Hepatocyte (in vitro differentiated cells): ENCODE results near the gene ERO1B. TPM values are rescaled to one million over a fixed set of nuclear protein-coding genes. Genes with fewer than 3 reads are reported as not detected.

Experiments used
- DNase-seq: peaks from one replicate; pipeline ENCODE4 v3.0.0-alpha.2; 2016; ENCODE audit warnings: low spot score
- H2AFZ ChIP-seq: fragments of 200-600 bp; sonication (generic); 2 replicates; pipeline ENCODE4 v1.6.0; 2016; ENCODE audit warnings: antibody characterized with exemption, mild to moderate bottlenecking
- H3K27ac ChIP-seq: fragments of 200-600 bp; sonication (generic); 2 replicates; pipeline ENCODE4 v1.5.1; 2016; ENCODE audit warnings: mild to moderate bottlenecking
- H3K27me3 ChIP-seq: fragments of 200-600 bp; sonication (generic); 2 replicates; pipeline ENCODE4 v1.6.1; 2016
- H3K36me3 ChIP-seq: fragments of 200-600 bp; sonication (generic); replicated peaks from 2 replicates; pipeline ENCODE4 v1.5.1; 2016; ENCODE audit warnings: low read depth; ENCODE audit not compliant: insufficient read depth
- H3K4me1 ChIP-seq: fragments of 200-600 bp; sonication (generic); 2 replicates; pipeline ENCODE4 v1.5.1; 2016; ENCODE audit warnings: mild to moderate bottlenecking, moderate library complexity; ENCODE audit not compliant: insufficient read depth
- H3K4me2 ChIP-seq: fragments of 200-600 bp; sonication (generic); 2 replicates; pipeline ENCODE4 v1.6.0; 2016
- H3K4me3 ChIP-seq: fragments of 200-600 bp; sonication (generic); 2 replicates; pipeline ENCODE4 v1.5.1; 2016; ENCODE audit warnings: mild to moderate bottlenecking
- H3K79me2 ChIP-seq: fragments of 200-600 bp; sonication (generic); 2 replicates; pipeline ENCODE4 v1.6.0; 2017; ENCODE audit warnings: mild to moderate bottlenecking
- H3K9me2 ChIP-seq: fragments of 200-600 bp; sonication (generic); replicated peaks from 2 replicates; pipeline ENCODE4 v1.6.0; 2017; ENCODE audit warnings: mild to moderate bottlenecking; ENCODE audit not compliant: insufficient read depth
- H3K9me3 ChIP-seq: fragments of 200-600 bp; sonication (generic); 2 replicates; pipeline ENCODE4 v1.5.1; 2016; ENCODE audit warnings: low read depth, mild to moderate bottlenecking
- H4K20me1 ChIP-seq: fragments of 200-600 bp; sonication (generic); 2 replicates; pipeline ENCODE4 v1.6.0; 2016; ENCODE audit warnings: mild to moderate bottlenecking; ENCODE audit not compliant: insufficient read depth, poor library complexity, severe bottlenecking
- EZH2 ChIP-seq: fragments of 200-600 bp; sonication (generic); IDR thresholded peaks from 2 replicates; pipeline ENCODE4 v1.6.1; 2016; ENCODE audit warnings: antibody characterized with exemption, mild to moderate bottlenecking, borderline replicate concordance
- EZH2phosphoT487 ChIP-seq: fragments of 200-600 bp; sonication (generic); IDR thresholded peaks from one replicate; pipeline ENCODE4 v1.6.1; 2018; ENCODE audit warnings: antibody characterized with exemption, mild to moderate bottlenecking, low read depth, moderate library complexity; ENCODE audit not compliant: unreplicated experiment, severe bottlenecking
- WGBS: methylation state at CpG from one replicate; pipeline ENCODE4 v1.1.6; 2016; ENCODE audit warnings: low lambda C conversion rate; ENCODE audit errors: missing lambda C conversion rate; 5-methylcytosine and 5-hydroxymethylcytosine counted together
- polyA plus RNA-seq: library from polyadenylated mRNA; unstranded; fragments of >200 nt; fragmentation: Nextera tagmentation; extraction: Ambion mirVana; gene quantifications from 2 replicates; pipeline ENCODE4 v1.2.1, GENCODE V29; 2016
- total RNA-seq: library from RNA; depleted of rRNA; stranded (reverse); fragments of >200 nt; gene quantifications from 2 replicates; pipeline ENCODE4 v1.2.3, GENCODE V29; 2014
- TF ChIP-seq, protein P1 (sequence below): fragments of 200-600 bp; sonication (generic); IDR thresholded peaks from 2 replicates; pipeline ENCODE4 v1.5.1; 2016; ENCODE audit warnings: antibody characterized with exemption, mild to moderate bottlenecking; ENCODE audit not compliant: poor library complexity

ERO1B gene
- total and polyA plus RNA-seq, 2 experiments from 2014 or later = 3.6 to 5.8 TPM

DNA sequence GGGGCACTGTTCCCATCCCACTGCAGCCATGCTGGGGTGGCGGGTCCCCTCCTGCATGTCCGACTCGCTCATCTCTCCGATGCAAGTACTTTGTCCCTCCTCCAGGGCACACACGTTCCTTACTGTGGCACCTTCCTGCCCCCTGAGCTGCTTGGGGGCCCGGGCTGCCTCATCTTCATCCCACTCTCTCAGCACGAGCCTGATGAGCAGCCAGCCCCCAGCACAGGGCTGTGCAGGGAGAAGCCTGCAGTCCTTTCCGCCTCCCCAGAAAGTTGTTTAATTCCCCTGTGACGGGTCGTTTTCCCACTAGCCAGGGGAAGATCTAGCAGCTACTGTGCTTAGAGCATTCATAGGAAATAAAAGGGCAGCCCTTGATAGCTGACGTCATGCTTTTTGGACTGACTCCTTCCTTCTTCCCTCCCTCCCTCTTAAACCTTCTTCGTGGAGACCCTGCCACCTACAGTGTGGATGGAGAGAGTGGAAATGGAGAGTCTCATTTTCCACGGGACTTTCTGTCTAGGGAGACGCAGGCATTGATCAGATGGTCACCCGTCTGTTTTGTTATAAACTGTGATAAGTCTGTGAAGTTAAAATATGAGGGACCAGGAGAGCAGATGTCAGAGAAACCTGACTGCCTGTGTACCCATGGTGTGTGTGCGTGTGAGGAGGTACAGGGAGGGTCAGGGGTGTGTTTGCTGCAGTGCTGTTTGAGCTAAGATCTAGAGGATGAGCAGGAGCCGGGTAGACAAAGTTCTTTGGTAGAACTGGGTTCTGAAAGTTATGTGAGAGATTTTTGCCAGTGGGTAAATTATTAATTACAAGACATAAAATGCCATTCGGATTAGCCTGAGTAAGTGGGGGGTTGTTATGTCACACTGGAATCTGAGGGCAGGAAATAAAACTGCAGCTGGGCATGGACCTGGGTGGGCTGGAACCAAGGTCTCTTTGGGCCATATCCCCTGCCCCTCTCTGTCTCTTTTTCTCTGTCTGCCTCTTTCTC, 105.1 kb downstream of the ERO1B start:
- no peak overlapping the region for H3K27ac ChIP-seq

DNA sequence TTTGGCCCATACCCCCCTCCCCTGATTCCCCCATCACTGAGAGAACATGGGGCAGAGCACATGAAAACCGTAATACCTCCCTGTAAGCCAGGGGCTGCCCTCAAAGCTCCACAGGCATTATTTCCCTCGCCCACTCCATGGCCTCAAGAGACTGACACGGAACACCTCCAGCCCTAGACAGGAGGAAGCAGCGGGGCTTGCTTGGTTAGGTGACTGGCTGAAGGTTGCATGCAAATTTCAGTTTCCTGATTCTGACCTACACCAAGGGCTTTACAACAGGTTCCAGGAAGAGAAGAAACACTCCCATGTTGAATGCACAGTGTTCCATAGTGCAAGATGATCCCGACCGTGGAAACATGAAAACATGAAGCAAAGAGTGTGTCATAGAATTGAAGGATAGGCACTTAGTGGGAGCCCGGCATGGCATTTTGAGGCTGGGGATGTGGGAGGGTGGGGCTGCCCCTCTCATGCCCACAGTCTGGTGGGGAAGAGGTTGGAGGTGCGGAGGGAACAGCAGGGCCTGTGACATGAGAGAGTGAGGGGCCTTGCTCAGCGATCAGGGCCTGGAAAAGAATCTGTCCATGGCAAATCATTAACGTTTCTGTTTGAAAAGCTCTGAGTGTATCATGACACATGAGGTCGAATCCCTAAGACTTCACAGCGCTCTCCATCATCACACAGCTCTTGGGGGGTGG, 106.0 kb downstream of the ERO1B start:
- WGBS = 80% methylated on average over 11 of the region's 12 CpGs
- no peak for DNase-seq
- no peak overlapping the region for H3K4me2 ChIP-seq

More for the DNA sequence above, 105.1 kb downstream of the ERO1B start:
- TF ChIP-seq EZH2 = no peak
- TF ChIP-seq EZH2phosphoT487 = no peak
- TF ChIP-seq, protein P1, sequence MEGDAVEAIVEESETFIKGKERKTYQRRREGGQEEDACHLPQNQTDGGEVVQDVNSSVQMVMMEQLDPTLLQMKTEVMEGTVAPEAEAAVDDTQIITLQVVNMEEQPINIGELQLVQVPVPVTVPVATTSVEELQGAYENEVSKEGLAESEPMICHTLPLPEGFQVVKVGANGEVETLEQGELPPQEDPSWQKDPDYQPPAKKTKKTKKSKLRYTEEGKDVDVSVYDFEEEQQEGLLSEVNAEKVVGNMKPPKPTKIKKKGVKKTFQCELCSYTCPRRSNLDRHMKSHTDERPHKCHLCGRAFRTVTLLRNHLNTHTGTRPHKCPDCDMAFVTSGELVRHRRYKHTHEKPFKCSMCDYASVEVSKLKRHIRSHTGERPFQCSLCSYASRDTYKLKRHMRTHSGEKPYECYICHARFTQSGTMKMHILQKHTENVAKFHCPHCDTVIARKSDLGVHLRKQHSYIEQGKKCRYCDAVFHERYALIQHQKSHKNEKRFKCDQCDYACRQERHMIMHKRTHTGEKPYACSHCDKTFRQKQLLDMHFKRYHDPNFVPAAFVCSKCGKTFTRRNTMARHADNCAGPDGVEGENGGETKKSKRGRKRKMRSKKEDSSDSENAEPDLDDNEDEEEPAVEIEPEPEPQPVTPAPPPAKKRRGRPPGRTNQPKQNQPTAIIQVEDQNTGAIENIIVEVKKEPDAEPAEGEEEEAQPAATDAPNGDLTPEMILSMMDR = no peak
- WGBS = 74% methylated on average over 18 of the region's 18 CpGs
- H3K79me2 ChIP-seq = no peaks in the 10 kb centered on the region
- H2AFZ ChIP-seq = no peak overlapping the region
- DNase-seq = no peak
- H3K4me2 ChIP-seq = no peak overlapping the region
- H3K9me3 ChIP-seq = no peaks in the 10 kb centered on the region
- no peak overlapping the region for H3K4me3 ChIP-seq
- H3K27me3 ChIP-seq = no peaks in the 10 kb centered on the region
- H3K4me1 ChIP-seq = no peaks in the 10 kb centered on the region
- H4K20me1 ChIP-seq = no peaks in the 10 kb centered on the region
- H3K9me2 ChIP-seq = no peaks in the 10 kb centered on the region
- H3K36me3 ChIP-seq = no peaks in the 10 kb centered on the region

DNA sequence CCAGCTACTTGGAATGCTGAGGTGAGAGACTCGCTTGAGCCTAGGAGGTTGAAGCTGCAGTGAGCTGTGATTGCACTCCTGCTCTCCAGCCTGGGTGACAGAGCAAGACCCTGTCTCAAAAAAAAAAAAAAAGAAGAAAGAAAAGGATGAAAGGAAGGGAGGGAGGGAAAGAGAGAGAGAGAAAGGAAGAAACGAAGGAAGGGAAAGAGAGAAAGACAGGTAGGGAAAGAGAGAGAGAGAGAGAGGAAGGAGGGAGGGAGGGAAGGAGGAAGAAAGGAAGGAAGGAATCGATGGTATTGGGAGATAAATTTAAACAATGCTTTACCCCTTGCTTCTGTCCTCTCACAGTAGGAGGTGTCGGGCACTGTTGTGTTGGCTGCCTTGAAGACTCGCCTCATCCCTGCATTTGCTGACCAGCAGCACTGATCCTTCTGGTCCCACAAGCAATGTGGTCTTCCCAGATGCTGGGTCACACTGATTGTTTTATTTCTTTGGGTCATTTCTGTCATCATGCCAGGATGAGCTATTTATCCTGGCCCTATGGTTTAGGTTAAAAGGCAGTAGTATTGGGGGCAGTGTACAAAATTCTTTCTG, 108.5 kb downstream of the ERO1B start:
- Histone ChIP-seq H4K20me1 (no peaks in the 10 kb centered on the region), H3K79me2 (no peaks in the 10 kb centered on the region), H3K36me3 (no peaks in the 10 kb centered on the region), H2AFZ (no peak overlapping the region), H3K27me3 (no peaks in the 10 kb centered on the region), H3K4me3 (no peak overlapping the region), H3K4me2 (no peak overlapping the region), H3K4me1 (no peaks in the 10 kb centered on the region), H3K9me3 (no peaks in the 10 kb centered on the region), H3K27ac (no peak overlapping the region), H3K9me2 (no peaks in the 10 kb centered on the region)
- TF ChIP-seq EZH2phosphoT487 (no peak), EZH2 (no peak)
- TF ChIP-seq, protein P1 = no peak
- WGBS = 72% methylated on average over 5 of the region's 5 CpGs
- no peak for DNase-seq

More for the DNA sequence above, 106.0 kb downstream of the ERO1B start:
- H3K9me3 ChIP-seq = no peaks in the 10 kb centered on the region
- H3K9me2 ChIP-seq = no peaks in the 10 kb centered on the region
- no peaks in the 10 kb centered on the region for H3K36me3 ChIP-seq
- H3K27ac ChIP-seq = no peak overlapping the region
- H2AFZ ChIP-seq = no peak overlapping the region
- no peaks in the 10 kb centered on the region for H3K27me3 ChIP-seq
- no peaks in the 10 kb centered on the region for H3K79me2 ChIP-seq
- no peak overlapping the region for H3K4me3 ChIP-seq
- H3K4me1 ChIP-seq = no peaks in the 10 kb centered on the region
- H4K20me1 ChIP-seq = no peaks in the 10 kb centered on the region
- TF ChIP-seq, protein P1 = no peak
- no peak for TF ChIP-seq EZH2phosphoT487
- TF ChIP-seq EZH2 = no peak
